CD4-positive, alpha-beta T cell treated with Interferon gamma for 1 hour (primary cell): Measurements from ENCODE around the gene FKBP5.
"Not testable (repeated sequence)": the region's sequence is repeated elsewhere in the genome, so short reads cannot be mapped to it uniquely, and the experiment has no call there.

Experiments
- DNase-seq: peaks from one replicate; pipeline ENCODE4 v3.0.0-alpha.2; 2020

FKBP5 gene

DNA sequence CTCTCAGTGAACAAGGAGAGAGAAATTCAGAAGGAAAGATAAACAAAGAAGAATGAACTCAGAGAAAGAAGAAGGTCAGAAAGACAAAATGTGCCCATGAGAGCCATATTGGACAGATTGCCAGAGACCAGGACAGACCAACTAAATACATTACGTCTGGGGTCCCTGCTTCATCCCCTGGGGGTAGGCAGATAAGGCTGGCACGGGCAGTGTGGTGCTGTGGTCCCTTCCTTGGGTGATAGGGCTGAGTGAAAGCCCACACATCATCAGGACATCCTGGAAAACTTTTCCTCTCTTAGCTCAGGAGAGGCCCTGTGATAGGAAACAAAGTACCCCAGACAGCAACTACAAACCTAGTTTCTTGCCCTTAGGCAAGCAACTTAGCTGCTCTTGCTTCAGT lies 34.9 kb upstream of the FKBP5 start:
- DNase-seq, result no peak

DNA sequence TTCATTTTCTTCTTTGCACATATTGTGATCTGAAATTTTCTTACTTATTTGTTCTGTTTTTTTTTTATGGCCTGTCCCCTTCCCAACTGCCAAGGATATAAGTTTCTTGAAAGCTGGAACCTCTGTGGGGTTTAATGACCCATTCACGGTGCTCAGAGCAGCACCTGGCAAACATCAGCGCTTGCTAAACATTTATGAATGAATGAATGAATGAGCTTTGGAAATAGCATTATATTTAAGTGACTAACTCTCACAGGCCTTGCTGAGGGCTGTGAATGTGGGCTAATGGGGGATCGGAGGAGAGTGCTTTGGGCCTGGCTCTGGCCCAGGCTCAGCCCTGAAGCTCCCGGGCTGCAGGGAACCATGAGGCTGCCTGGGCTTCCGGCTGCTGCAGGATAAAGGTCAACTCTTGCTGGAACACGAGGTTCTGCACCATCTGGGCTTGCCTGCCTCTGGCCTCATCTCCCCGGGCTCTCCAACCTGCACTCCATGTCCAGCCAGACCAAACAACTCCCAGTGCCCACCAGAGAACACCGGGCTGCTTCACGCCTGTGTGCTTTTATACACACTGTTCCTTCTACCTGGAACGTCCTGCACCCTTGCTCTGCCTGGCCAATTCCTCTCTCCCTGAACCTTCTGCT lies 33.5 kb upstream of the FKBP5 start:
- no peak for DNase-seq

GRCh38 chr6:35719830-35720733 lies 31.4 kb upstream of the FKBP5 start:
- DNase-seq, result peak; percentile 61

- no peak for DNase-seq
Observed at GRCh38 chr6:35719404-35719829, 30.7 kb upstream of the FKBP5 start.

- DNase-seq, result no peak
Observed at GRCh38 chr6:35718911-35719381, 30.2 kb upstream of the FKBP5 start.

DNA sequence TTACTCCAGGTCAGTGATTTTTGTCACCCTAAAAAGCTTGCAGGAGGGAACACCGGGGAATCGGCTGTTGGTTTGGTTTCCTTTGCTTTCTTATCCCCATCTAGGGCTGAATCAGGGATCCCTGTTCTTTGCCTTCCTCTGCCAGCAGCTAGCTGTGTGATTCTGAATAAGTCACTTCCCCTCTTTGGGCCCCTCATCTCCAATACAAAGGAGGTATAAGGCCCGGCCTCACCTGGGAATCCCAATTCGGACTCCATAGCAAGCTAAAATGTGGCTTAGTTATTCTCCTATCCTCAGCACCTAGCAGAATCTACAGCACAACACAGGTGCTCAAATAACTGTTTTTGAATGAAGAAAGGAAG lies 29.6 kb upstream of the FKBP5 start:
- DNase-seq, result no peak

- no peak for DNase-seq
Observed at GRCh38 chr6:35717449-35718374, 29.0 kb upstream of the FKBP5 start.

DNA sequence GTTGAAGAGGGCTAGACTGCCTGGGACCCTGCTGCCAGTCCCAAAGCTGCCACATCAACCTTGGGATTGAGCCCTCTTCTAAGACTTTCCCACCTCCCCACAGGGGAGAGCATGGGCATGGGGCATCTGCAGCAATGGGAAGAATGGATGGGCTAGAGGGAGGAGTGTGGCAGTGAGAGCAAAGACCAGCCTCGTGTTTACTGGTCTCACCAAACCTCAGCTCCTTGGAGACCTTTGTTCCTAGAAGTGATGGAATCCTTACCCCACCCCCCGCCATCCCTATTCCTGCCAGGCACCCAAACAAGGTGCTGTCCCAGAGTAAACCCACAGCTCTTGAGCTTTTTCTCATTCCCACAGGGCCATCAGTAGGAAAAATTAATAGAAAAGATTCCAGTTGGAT lies 28.1 kb upstream of the FKBP5 start:
- no peak for DNase-seq

DNA sequence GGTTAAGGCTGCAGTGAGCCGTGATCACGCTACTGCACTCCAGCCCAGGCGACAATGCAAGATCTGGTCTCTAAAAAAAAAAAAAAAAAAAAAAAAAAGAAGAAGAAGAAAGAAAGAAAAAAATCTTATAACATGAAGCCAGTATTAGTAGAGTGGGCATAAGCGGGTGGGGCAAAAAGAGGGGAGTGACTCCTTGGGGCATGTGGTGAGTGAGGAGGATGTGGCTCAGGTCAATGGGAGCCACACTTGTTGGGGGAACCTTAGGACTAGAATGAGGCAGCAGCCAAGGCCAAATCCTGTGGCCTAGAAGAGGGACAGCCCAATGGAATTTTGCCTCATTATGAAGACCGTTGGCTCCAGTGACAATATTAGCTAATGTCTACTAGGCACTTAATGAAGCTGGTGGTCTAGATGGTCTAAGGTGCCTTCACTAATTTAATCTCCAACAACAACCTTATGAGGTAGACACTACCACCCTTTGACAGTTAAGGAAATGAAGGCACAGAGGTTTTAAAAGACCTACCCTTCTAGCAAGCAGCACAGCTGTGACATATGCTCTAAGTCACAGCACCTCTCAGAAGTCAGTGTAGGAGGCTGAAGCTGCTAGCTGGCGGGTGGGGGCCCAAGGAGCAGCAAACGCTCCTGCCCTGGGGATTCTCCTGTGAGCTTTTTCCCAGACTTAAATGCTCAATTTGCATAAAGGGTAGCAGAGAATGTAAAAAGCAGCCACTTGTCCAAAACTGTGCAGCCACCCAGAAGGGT lies 24.5 kb upstream of the FKBP5 start:
- no peak for DNase-seq

DNA sequence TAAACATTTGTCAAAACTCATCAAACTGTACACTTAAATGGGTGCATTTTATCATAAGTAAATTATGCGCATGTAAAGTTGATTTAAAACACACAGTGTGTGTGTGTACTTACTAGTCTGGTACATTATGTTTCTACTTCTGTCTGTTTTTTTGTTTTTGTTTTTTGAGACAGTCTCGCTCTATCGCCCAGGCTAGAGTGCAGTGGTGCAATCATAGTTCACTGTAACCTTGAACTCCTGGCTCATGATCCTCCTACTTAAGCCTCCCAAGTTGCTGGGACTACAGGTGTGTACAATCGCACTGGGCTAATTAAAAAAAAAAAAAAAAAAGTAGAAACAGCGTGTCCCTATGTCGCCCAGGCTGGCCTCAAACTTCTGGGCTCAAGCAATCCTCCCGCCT lies 23.0 kb upstream of the FKBP5 start:
- DNase-seq, result no peak

DNA sequence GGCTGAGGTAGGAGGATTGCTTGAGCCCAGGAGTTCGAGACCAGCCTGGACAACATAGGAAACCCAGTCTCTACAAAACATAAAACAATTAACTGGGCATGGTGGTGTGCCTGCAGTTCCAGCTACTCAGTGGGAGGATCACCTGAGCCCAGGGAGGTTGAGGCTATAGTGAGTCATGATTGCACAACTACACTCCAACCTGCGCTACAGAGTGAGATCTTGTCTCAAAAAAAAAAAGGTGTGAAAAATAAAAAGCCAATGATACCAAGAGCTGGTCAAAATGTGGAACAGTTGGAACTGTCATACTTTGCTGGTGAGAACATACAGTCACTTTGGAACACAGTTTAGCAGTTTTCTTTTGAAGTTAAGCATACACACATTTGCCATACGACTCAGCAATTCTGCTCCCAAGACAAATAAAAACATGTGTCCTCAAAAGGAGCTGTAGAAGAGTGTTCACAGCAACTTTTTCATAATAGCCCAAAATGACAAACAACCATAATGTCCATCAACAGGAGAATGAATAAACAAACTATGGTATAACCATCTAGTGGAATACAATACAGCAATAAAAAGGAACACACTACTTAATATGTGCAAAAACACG lies 21.6 kb upstream of the FKBP5 start:
- no peak for DNase-seq

DNA sequence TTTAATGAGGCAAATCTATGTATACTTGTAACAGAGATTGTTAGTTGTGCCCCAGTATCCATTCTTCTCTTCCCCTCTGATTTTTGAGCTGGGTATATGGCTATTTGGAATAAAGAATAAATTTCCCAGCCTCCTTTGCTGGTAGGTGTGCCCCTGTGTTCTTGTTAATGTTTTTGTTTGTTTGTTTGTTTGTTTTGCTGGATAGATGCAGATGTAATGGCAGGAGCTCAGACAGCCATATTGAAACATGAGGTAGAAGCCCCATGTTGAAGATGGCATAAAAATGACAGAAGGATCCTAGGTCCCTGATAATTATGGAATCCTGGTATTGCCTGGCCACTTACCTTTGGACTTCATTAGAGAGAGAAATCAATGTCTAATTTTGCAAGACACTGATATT lies 19.9 kb upstream of the FKBP5 start:
- DNase-seq, result no peak

DNA sequence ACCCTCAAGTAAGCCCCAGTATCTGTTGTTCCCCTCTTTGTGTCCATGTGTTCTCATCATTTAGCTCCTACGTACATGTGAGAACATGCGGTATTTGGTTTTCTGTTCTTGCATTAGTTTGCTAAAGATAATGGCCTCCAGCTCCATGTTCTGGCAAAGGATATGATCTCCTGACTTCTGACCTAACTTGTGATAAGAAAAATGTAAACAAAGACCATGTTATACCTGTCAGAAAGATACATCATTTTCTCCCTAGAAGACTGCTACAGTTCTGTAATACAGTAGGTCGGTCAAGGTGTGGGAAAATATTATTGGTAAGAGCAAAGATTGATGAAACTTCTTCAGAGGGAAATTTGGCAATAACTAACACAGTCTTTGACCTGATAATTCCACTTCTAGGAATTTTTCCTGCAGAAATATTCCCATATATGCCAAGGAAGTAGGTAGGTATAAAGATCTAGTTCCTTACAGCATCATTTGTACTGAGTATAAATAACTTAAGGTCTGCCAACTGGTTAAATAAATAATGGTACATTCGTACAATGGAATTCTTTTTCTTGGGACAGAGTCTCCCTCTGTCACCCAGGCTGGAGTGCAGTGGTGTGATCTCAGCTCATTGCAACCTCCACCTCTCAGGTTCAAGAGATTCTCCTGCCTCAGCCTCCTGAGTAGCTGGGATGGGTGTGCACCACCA lies 19.1 kb upstream of the FKBP5 start:
- DNase-seq, result no peak

DNA sequence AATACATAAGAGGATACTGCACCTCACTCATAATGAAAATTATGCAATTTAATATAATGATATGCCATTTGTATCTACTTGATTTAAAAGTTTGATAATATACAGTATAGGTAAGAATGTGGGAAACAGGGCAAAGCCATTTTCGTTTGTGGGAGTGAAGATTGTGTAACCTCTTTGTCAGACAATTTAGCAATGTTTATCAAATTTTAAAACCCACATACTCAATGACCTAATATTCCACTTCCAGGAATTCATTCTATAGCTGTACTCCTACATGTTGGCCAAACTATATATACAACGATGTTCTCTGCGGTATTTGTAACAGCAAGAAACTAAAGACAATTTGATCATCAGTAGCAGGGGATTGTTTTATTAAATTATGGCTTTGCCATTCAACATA lies 17.8 kb upstream of the FKBP5 start:
- DNase-seq, result no peak

- no peak for DNase-seq
Observed at GRCh38 chr6:35703554-35703953, 14.8 kb upstream of the FKBP5 start.

GRCh38 chr6:35698858-35699257 lies 10.1 kb upstream of the FKBP5 start:
- DNase-seq, result no peak

- not testable (repeated sequence) for DNase-seq
Observed at GRCh38 chr6:35698430-35698829, 9.7 kb upstream of the FKBP5 start.

- no peak for DNase-seq
Observed at GRCh38 chr6:35694462-35694861, 5.7 kb upstream of the FKBP5 start.

- peak; percentile 19 for DNase-seq
Observed at GRCh38 chr6:35691027-35691824, 2.5 kb upstream of the FKBP5 start.

GRCh38 chr6:35690484-35690883 lies 1.8 kb upstream of the FKBP5 start:
- no peak for DNase-seq

GRCh38 chr6:35690006-35690405 lies 1.3 kb upstream of the FKBP5 start:
- DNase-seq, result not testable (repeated sequence)
